Upper lobe of left lung (tissue), 6 donors: ENCODE measurements around the gene ASIP. TPM values are rescaled to one million over a fixed set of nuclear protein-coding genes. Genes with fewer than 3 reads are reported as not detected.

Source experiments
- ATAC-seq, 2 donors: fragments of 200-7000 bp; cut with Tn5 transposase; one replicate each; pipeline ENCODE4 v1.9.1; 2022; ENCODE audit warnings: mild to moderate bottlenecking in 2 of 2, moderate library complexity in 2 of 2; ENCODE audit not compliant: low FRiP score in 2 of 2
- DNase-seq, 2 donors: peaks; one replicate each; pipeline ENCODE4 v3.0.0-alpha.2; 2019 to 2020
- H3K27ac ChIP-seq, 4 donors: fragments of 200-600 bp; sonication (generic); one replicate each; pipeline ENCODE4 v1.5.1; 2016 to 2019
- H3K27me3 ChIP-seq, 4 donors: fragments of 200-600 bp; sonication (generic); one replicate each; pipeline ENCODE4 v1.5.1; 2017 to 2019
- H3K36me3 ChIP-seq, 4 donors: fragments of 200-600 bp; sonication (generic); one replicate each; pipeline ENCODE4 v1.5.1; 2016 to 2019
- H3K4me1 ChIP-seq, 4 donors: fragments of 200-600 bp; sonication (generic); one replicate each; pipeline ENCODE4 v1.5.1; 2018 to 2019
- H3K4me3 ChIP-seq, 4 donors: fragments of 200-600 bp; sonication (generic); one replicate each; pipeline ENCODE4 v1.5.1; 2017 to 2019; ENCODE audit warnings: mild to moderate bottlenecking in 2 of 4, moderate library complexity in 1 of 4
- H3K9me3 ChIP-seq, 4 donors: fragments of 200-600 bp; sonication (generic); one replicate each; pipeline ENCODE4 v1.5.1; 2018 to 2019
- EP300 ChIP-seq, 4 donors: sonication (generic); formaldehyde crosslinking; IDR thresholded peaks; one replicate each; pipeline ENCODE4 v1.5.1; 2017; ENCODE audit warnings: antibody characterized with exemption in 4 of 4, control low read depth in 2 of 4
- POLR2A ChIP-seq, 4 donors: fragments of 450-650 bp; IDR thresholded peaks; one replicate each; pipeline ENCODE4 v1.5.1; 2016 to 2017; ENCODE audit warnings: antibody characterized with exemption in 4 of 4, mild to moderate bottlenecking in 2 of 4
- POLR2AphosphoS5 ChIP-seq, 2 donors: sonication (generic); formaldehyde crosslinking; IDR thresholded peaks; one replicate each; pipeline ENCODE4 v1.5.1; 2017; ENCODE audit warnings: antibody characterized with exemption in 2 of 2
- WGBS, 2 donors: methylation state at CpG; one replicate each; pipeline ENCODE4 v1.1.5; 2017 to 2018; 5-methylcytosine and 5-hydroxymethylcytosine counted together
- total RNA-seq, 6 donors: library from RNA; depleted of rRNA in 4 of 6; stranded (reverse); fragments of >200 nt in 4 of 6; gene quantifications; one replicate each; pipeline versions ENCODE4 v1.1.0 to v1.2.1, GENCODE V29; 2016 to 2021
- TF ChIP-seq, protein P1 (sequence below), 6 experiments: fragments of 450-650 bp in 4 of 6; fragments of 200-600 bp in 2 of 6; sonication (generic) in 2 of 6; IDR thresholded peaks; one replicate each; pipeline ENCODE4 v1.5.1; 2016 to 2019; ENCODE audit warnings: antibody characterized with exemption in 6 of 6
- donor health status: DM: no; HTN: no; CAD: no; lungs with moderate emphysema.
- donor health status: DM: no; HTN: yes; CAD: no; lungs with severe emphysema.

Gene ASIP
- total RNA-seq, 6 donors from 2014 or later: 0.47 to 0.54 TPM; not detected in 4

DNA sequence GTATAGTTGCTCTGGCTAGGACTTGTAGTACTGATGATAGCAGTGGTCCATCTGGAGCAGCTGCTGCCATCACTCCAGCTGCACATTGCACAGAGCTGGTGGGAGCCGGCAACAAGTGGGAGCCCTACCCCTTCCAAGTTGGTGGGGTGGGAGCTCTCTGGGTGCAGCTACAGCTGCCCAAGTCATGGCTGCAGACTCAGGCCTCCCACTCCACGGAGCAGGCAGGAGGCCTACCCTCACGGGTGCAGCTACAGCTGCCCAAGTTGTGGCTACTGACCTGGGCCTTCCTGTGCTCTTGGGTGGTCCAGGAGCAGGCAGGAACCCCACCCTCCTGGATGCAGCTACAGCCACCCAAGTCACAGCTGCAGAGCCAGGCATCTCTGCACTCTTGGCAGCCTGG lies 32.1 kb upstream of the ASIP start:
- DNase-seq (peak in 1 of 2 donors; percentile 29), ATAC-seq (peak in 1 of 2 donors; percentile 26)
- no peak overlapping the region for H3K4me3 ChIP-seq
- TF ChIP-seq POLR2A (IDR thresholded peaks at IDR 0.05) (no peak), EP300 (IDR thresholded peaks at IDR 0.05) (no peak), POLR2AphosphoS5 (IDR thresholded peaks at IDR 0.05) (no peak)
- TF ChIP-seq, protein P1, sequence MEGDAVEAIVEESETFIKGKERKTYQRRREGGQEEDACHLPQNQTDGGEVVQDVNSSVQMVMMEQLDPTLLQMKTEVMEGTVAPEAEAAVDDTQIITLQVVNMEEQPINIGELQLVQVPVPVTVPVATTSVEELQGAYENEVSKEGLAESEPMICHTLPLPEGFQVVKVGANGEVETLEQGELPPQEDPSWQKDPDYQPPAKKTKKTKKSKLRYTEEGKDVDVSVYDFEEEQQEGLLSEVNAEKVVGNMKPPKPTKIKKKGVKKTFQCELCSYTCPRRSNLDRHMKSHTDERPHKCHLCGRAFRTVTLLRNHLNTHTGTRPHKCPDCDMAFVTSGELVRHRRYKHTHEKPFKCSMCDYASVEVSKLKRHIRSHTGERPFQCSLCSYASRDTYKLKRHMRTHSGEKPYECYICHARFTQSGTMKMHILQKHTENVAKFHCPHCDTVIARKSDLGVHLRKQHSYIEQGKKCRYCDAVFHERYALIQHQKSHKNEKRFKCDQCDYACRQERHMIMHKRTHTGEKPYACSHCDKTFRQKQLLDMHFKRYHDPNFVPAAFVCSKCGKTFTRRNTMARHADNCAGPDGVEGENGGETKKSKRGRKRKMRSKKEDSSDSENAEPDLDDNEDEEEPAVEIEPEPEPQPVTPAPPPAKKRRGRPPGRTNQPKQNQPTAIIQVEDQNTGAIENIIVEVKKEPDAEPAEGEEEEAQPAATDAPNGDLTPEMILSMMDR (IDR thresholded peaks at IDR 0.05): no peak
- no peak overlapping the region for H3K27ac ChIP-seq
- H3K9me3 ChIP-seq: peaks cover 0 to 7% (median 2%) of the 10 kb centered on the region in 4 donors
- H3K4me1 ChIP-seq: no peaks in the 10 kb centered on the region
- H3K27me3 ChIP-seq: no peaks in the 10 kb centered on the region
- H3K36me3 ChIP-seq: no peaks in the 10 kb centered on the region
- WGBS, 2 donors: 69% methylated on average over 3 of the region's 3 CpGs; no CpG with 5 or more reads in 1 of the 2 donors

DNA sequence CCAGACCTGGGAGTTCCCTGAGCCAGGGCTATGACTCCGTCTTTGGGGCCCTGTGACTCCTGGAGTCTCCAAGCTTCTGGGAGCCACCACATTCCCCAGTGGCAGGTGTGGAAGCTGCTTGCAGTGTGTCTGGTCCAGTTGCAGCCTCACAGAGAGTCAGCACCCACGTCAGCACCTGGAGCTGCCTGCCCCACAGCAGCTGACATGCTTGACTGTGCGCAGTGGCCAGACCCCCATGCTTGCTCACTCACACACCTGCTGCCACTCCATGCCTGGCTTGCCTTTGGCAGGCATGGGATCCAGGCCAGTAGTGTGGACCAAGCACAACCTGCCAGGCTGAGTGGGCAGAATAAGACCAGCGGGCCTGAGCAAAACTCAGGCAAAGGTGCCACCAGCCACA lies 31.0 kb upstream of the ASIP start:
- Histone ChIP-seq H3K4me3 (no peak overlapping the region), H3K4me1 (peaks cover 0 to 2% (median under 1%) of the 10 kb centered on the region in 4 donors), H3K9me3 (peaks cover 0 to 7% (median 2%) of the 10 kb centered on the region in 4 donors), H3K27me3 (no peaks in the 10 kb centered on the region), H3K36me3 (no peaks in the 10 kb centered on the region), H3K27ac (no peak overlapping the region)
- ATAC-seq (peak in 1 of 2 donors; percentile 40), DNase-seq (peak in 1 of 2 donors; percentile 29)
- no peak for TF ChIP-seq POLR2A (IDR thresholded peaks at IDR 0.05)
- TF ChIP-seq EP300 (IDR thresholded peaks at IDR 0.05): no peak
- TF ChIP-seq, protein P1 (IDR thresholded peaks at IDR 0.05): no peak
- no peak for TF ChIP-seq POLR2AphosphoS5 (IDR thresholded peaks at IDR 0.05)
- 91 to 100% methylated on average over 2 to 4 of the region's 4 CpGs for WGBS, 2 donors

DNA sequence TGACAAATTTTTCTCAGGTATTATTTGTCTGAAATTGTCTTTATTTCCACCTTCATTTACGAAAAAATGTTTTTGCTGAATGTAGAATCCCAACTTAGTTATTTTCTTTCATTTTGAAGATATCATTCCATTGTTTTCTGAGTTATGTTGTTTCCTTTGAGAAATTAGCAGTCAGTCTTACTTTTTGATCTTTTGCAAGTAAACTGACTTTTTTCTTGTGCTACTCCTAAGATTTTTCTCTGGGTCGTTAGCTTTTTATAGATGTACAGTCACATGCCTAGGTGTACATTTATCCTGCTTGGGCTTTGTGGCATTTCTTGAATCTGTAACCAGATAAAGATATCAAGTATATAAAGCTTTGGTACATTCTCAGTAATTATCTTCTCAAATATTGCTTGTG lies 29.6 kb upstream of the ASIP start:
- Histone ChIP-seq H3K4me1 (peaks cover 5 to 15% (median 11%) of the 10 kb centered on the region in 4 donors), H3K36me3 (no peaks in the 10 kb centered on the region), H3K27me3 (no peaks in the 10 kb centered on the region), H3K9me3 (peaks cover 0 to 7% (median 2%) of the 10 kb centered on the region in 4 donors), H3K4me3 (no peak overlapping the region), H3K27ac (no peak overlapping the region)
- ATAC-seq (no peak), DNase-seq (no peak)
- 77 to 88% methylated on average over 2 of the region's 2 CpGs for WGBS, 2 donors
- TF ChIP-seq, protein P1 (IDR thresholded peaks at IDR 0.05): no peak
- TF ChIP-seq EP300 (IDR thresholded peaks at IDR 0.05): no peak
- no peak for TF ChIP-seq POLR2A (IDR thresholded peaks at IDR 0.05)
- TF ChIP-seq POLR2AphosphoS5 (IDR thresholded peaks at IDR 0.05): no peak

DNA sequence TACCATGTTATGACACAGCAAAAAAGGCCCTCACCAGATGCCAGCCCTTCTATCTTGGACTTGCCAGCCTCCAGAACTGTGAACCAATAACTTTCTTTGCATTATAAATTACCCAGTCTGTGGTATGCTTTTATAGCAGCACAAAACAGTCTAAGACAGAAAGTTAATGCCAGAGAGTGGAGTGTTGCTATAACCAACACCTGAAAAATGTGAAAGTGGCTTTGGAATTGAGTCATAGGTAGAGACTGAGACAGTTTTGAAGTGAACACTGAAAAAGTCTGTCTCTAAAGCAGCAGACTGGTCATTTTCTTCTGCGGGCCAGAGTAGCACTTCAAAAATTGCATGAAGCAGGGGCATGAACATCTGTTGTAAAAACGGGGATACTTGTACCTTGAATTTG lies 28.0 kb upstream of the ASIP start:
- no peak overlapping the region for H3K27ac ChIP-seq
- H3K36me3 ChIP-seq: no peaks in the 10 kb centered on the region
- 87 to 90% methylated on average over 2 of the region's 2 CpGs for WGBS, 2 donors
- TF ChIP-seq, protein P1 (IDR thresholded peaks at IDR 0.05): no peak
- TF ChIP-seq EP300 (IDR thresholded peaks at IDR 0.05): no peak
- ATAC-seq (no peak), DNase-seq (no peak)
- peaks cover 0 to 7% (median 2%) of the 10 kb centered on the region in 4 donors for H3K9me3 ChIP-seq
- no peak overlapping the region for H3K4me3 ChIP-seq
- H3K27me3 ChIP-seq: no peaks in the 10 kb centered on the region
- H3K4me1 ChIP-seq: peaks cover 5 to 15% (median 12%) of the 10 kb centered on the region in 4 donors

DNA sequence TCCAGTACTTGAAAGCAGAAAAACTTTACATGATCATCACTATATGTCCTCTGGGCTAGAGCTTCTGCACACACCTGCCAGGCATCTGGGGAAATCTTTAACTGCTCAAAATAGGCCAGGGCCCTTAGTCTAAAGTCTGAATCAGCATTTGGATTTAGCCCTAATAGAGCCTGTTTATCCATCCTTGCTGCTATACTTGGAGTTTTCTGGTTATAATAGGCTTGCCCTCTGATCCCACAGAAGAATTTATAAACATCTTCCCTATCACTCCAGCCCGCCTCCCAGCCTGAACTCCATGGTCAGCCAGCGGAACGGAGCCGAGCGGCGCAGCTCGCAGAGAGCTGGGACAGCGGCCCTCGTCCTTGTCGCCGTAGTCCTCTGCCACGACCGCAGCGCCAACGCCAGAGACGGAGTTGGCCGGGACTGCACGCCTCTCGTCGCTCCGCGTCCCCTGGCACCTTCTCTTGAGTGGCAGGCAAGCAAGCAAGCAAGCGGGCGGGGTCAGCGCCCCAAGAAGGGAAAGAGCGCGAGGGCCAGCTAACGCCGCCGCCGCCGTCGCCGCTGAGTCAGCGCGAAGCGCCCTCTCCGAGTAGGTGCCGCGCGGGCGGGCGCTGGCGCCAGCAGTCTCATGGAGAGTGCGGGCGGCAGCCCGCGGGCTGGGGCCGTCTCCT lies 25.4 kb upstream of the ASIP start:
- Histone ChIP-seq H3K36me3 (no peaks in the 10 kb centered on the region), H3K9me3 (peaks cover 0 to 7% (median 2%) of the 10 kb centered on the region in 4 donors), H3K27ac (peak overlapping the region; percentile 58 to 82 (median 78)), H3K4me3 (peak overlapping the region; percentile 26 to 52 (median 43)), H3K4me1 (peaks cover 5 to 15% (median 12%) of the 10 kb centered on the region in 4 donors), H3K27me3 (no peaks in the 10 kb centered on the region)
- ATAC-seq (peak; percentile 93 to 98), DNase-seq (peak; percentile 92 to 96)
- no peak for TF ChIP-seq POLR2A (IDR thresholded peaks at IDR 0.05)
- TF ChIP-seq, protein P1 (IDR thresholded peaks at IDR 0.05): peak in 4 of 6 experiments; percentile 12 to 61 (median 31)
- no peak for TF ChIP-seq EP300 (IDR thresholded peaks at IDR 0.05)
- peak; percentile 22 to 41 for TF ChIP-seq POLR2AphosphoS5 (IDR thresholded peaks at IDR 0.05)
- WGBS, 2 donors: 3 to 5% methylated on average over 35 to 48 of the region's 49 CpGs
